Adrenal gland (tissue), 5 donors: ENCODE data around the gene ABCD3.

Experiments used
- POLR2A ChIP-seq, 2 donors: fragments of 450-650 bp; IDR thresholded peaks; one replicate each; pipeline ENCODE4 v1.6.1; 2017; ENCODE audit warnings: antibody characterized with exemption in 2 of 2, mild to moderate bottlenecking in 2 of 2, moderate library complexity in 1 of 2
- TF ChIP-seq, protein P1 (sequence below), 6 experiments: fragments of 450-650 bp in 4 of 6; fragments of 200-600 bp in 2 of 6; sonication (generic) in 1 of 6; IDR thresholded peaks; 1 replicate in 5 of 6; 2 replicates in 1 of 6; pipeline versions ENCODE4 v1.5.1 to v1.8.0; 2016 to 2021; ENCODE audit warnings: antibody characterized with exemption in 6 of 6, mild to moderate bottlenecking in 2 of 6, moderate library complexity in 1 of 6
- donor health status: DM: no; HTN: no; CAD: no.

DNA sequence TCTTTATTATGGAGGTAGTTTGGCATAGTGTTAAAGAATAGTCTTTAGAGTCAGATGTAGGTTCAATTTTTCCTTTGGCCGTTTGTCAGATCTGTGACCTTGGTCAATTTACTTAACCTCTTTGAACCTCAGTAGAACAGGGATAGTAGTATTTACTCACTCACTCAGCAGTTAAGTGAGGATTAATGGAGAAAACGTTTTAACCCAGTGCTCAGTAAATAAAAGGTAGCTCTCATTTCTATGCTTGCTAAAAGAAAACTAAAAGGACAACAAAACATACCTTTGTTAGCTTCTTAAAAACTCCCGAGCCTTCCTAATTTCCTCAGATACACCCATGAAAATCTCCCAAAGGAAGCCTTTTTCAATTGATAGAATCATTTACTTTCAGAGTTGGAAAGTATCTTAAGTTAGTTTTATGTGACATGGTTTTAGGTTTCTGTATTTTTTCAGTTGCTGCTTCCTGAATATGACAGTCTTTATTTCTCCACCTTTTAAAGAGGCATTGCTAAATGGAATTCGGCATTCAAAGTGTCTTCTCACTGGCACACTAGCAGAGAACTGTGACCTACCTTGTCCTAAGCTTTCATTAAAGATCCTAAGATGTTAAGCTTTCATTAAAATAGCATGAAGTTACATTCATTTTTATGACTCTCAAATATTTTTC, 7.8 kb downstream of the ABCD3 start:
- TF ChIP-seq, protein P1, sequence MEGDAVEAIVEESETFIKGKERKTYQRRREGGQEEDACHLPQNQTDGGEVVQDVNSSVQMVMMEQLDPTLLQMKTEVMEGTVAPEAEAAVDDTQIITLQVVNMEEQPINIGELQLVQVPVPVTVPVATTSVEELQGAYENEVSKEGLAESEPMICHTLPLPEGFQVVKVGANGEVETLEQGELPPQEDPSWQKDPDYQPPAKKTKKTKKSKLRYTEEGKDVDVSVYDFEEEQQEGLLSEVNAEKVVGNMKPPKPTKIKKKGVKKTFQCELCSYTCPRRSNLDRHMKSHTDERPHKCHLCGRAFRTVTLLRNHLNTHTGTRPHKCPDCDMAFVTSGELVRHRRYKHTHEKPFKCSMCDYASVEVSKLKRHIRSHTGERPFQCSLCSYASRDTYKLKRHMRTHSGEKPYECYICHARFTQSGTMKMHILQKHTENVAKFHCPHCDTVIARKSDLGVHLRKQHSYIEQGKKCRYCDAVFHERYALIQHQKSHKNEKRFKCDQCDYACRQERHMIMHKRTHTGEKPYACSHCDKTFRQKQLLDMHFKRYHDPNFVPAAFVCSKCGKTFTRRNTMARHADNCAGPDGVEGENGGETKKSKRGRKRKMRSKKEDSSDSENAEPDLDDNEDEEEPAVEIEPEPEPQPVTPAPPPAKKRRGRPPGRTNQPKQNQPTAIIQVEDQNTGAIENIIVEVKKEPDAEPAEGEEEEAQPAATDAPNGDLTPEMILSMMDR (IDR thresholded peaks at IDR 0.05), result no peak
- no peak for TF ChIP-seq POLR2A (IDR thresholded peaks at IDR 0.05)
